Keratinocyte (primary cell): Measurements from ENCODE around the gene PRSS21.

ENCODE experiments used
- EZH2 ChIP-seq: IDR thresholded peaks from one replicate; pipeline ENCODE4 v1.6.1; 2012; ENCODE audit warnings: inconsistent platforms, mild to moderate bottlenecking, low read length, moderate library complexity
- TF ChIP-seq, protein P1 (sequence below), 3 experiments: IDR thresholded peaks in 1 of 3; conservative IDR thresholded peaks in 1 of 3; optimal IDR thresholded peaks in 1 of 3; 2 replicates in 2 of 3; 3 replicates in 1 of 3; pipeline versions ENCODE3 to v1.5.1; 2011; ENCODE audit warnings: low read length in 3 of 3, mild to moderate bottlenecking in 3 of 3, moderate library complexity in 2 of 3, control low read depth in 1 of 3, inconsistent platforms in 1 of 3; ENCODE audit not compliant: insufficient read depth in 2 of 3; ENCODE audit errors: extremely low read depth in 1 of 3

GRCh38 chr16:2829501-2830354, 12.7 kb downstream of the PRSS21 start, which contains the start of gene ZG16B:
- TF ChIP-seq, protein P1, sequence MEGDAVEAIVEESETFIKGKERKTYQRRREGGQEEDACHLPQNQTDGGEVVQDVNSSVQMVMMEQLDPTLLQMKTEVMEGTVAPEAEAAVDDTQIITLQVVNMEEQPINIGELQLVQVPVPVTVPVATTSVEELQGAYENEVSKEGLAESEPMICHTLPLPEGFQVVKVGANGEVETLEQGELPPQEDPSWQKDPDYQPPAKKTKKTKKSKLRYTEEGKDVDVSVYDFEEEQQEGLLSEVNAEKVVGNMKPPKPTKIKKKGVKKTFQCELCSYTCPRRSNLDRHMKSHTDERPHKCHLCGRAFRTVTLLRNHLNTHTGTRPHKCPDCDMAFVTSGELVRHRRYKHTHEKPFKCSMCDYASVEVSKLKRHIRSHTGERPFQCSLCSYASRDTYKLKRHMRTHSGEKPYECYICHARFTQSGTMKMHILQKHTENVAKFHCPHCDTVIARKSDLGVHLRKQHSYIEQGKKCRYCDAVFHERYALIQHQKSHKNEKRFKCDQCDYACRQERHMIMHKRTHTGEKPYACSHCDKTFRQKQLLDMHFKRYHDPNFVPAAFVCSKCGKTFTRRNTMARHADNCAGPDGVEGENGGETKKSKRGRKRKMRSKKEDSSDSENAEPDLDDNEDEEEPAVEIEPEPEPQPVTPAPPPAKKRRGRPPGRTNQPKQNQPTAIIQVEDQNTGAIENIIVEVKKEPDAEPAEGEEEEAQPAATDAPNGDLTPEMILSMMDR (optimal IDR thresholded peaks at IDR 0.05 in 1 of 3, IDR thresholded peaks at IDR 0.05 in 1 of 3, conservative IDR thresholded peaks at IDR 0.05 in 1 of 3; ENCODE audit: extremely low read depth in 1 of 3, insufficient read depth in 2 of 3, low read length in 3 of 3), result no peak
- TF ChIP-seq EZH2, result no peak
